Sigmoid colon (tissue), 7 donors: ENCODE measurements around the gene SPR. TPM values are rescaled to one million over a fixed set of nuclear protein-coding genes. Genes with fewer than 3 reads are reported as not detected.
A peak's percentile ranks its signal among the peaks of the same experiment; 100 is the strongest.

Source experiments
- DNase-seq: peaks from one replicate; pipeline ENCODE4 v3.0.0-alpha.2; 2019
- H3K27ac ChIP-seq, 4 donors: fragments of 200-600 bp; sonication (generic); one replicate each; pipeline ENCODE4 v1.5.1; 2016 to 2019; ENCODE audit warnings: mild to moderate bottlenecking in 1 of 4
- H3K27me3 ChIP-seq, 3 donors: fragments of 200-600 bp; sonication (generic); one replicate each; pipeline ENCODE4 v1.5.1; 2019; ENCODE audit warnings: mild to moderate bottlenecking in 1 of 3
- H3K36me3 ChIP-seq, 4 donors: fragments of 200-600 bp; sonication (generic); one replicate each; pipeline ENCODE4 v1.5.1; 2016 to 2019
- H3K4me1 ChIP-seq, 4 donors: fragments of 200-600 bp; sonication (generic); one replicate each; pipeline ENCODE4 v1.5.1; 2017 to 2019
- H3K4me3 ChIP-seq, 4 donors: fragments of 200-600 bp; sonication (generic); one replicate each; pipeline ENCODE4 v1.5.1; 2017 to 2019; ENCODE audit warnings: mild to moderate bottlenecking in 2 of 4, moderate library complexity in 1 of 4
- H3K9me3 ChIP-seq, 4 donors: fragments of 200-600 bp in 3 of 4; sonication (generic) in 3 of 4; one replicate each; pipeline versions ENCODE4 v1.5.1 to v1.6.1; 2013 to 2019
- CTCF ChIP-seq, 4 experiments: fragments of 450-650 bp in 3 of 4; fragments of 200-600 bp in 1 of 4; IDR thresholded peaks; one replicate each; pipeline ENCODE4 v1.5.1; 2016 to 2019; ENCODE audit warnings: antibody characterized with exemption in 4 of 4, mild to moderate bottlenecking in 3 of 4, moderate library complexity in 2 of 4
- EP300 ChIP-seq, 4 donors: sonication (generic); formaldehyde crosslinking; IDR thresholded peaks; one replicate each; pipeline ENCODE4 v1.6.1; 2017; ENCODE audit warnings: antibody characterized with exemption in 4 of 4
- POLR2A ChIP-seq, 2 donors: fragments of 450-650 bp; IDR thresholded peaks; one replicate each; pipeline ENCODE4 v1.6.1; 2016; ENCODE audit warnings: antibody characterized with exemption in 2 of 2, mild to moderate bottlenecking in 2 of 2, moderate library complexity in 2 of 2
- POLR2AphosphoS5 ChIP-seq, 4 donors: sonication (generic); formaldehyde crosslinking; IDR thresholded peaks; one replicate each; pipeline ENCODE4 v1.6.1; 2017; ENCODE audit warnings: antibody characterized with exemption in 4 of 4
- WGBS, 2 donors: extraction: QIAGEN DNeasy Blood & Tissue Kit; methylation state at CpG; one replicate each; pipeline ENCODE4 v1.1.7; 2013; 5-methylcytosine and 5-hydroxymethylcytosine counted together
- intact Hi-C: fragments of 100-400 bp; cut with DNase I; formaldehyde crosslinking; loops from one replicate; pipeline ENCODE4 v1.15.1; 2023
- polyA plus RNA-seq, 3 donors: library from polyadenylated mRNA; stranded (reverse); fragments of 200-250 nt; gene quantifications; one replicate each; pipeline ENCODE4 v1.2.3, GENCODE V29; 2013
- total RNA-seq, 4 donors: library from RNA; depleted of rRNA; stranded (reverse); fragments of >200 nt; gene quantifications; one replicate each; pipeline ENCODE4 v1.1.0, GENCODE V29; 2016
- donor health status: healthy with polysubstance abuse.
- donor health status: Bipolar disorder and iron deficiency.
- donor health status: healthy.

Gene SPR
- total and polyA plus RNA-seq, 7 donors, result 31.0 to 69.8 (median 46.1) TPM

GRCh38 chr2:72911256-72911655, 24.0 kb downstream of the SPR start:
- Histone ChIP-seq H3K36me3 (no peaks in the 10 kb centered on the region), H3K9me3 (no peaks in the 10 kb centered on the region), H3K4me3 (no peak overlapping the region), H3K4me1 (peaks cover 0 to 17% (median 12%) of the 10 kb centered on the region in 4 donors), H3K27ac (no peak overlapping the region), H3K27me3 (peaks cover 23 to 99% (median 78%) of the 10 kb centered on the region in 3 donors)
- DNase-seq, result no peak
- WGBS, 2 donors, result 11 to 33% methylated on average over 1 of the region's 1 CpG
- intact Hi-C loops, result no loop called here
- TF ChIP-seq POLR2AphosphoS5 (IDR thresholded peaks at IDR 0.05) (no peak), CTCF (IDR thresholded peaks at IDR 0.05) (no peak), POLR2A (IDR thresholded peaks at IDR 0.05) (no peak), EP300 (IDR thresholded peaks at IDR 0.05) (no peak)

GRCh38 chr2:72913486-72914205, 26.4 kb downstream of the SPR start:
- TF ChIP-seq EP300 (IDR thresholded peaks at IDR 0.05), result no peak
- no peak for TF ChIP-seq CTCF (IDR thresholded peaks at IDR 0.05)
- no peak for TF ChIP-seq POLR2AphosphoS5 (IDR thresholded peaks at IDR 0.05)
- TF ChIP-seq POLR2A (IDR thresholded peaks at IDR 0.05), result no peak
- H3K4me1 ChIP-seq, result peaks cover 0 to 41% (median 35%) of the 10 kb centered on the region in 4 donors
- no peaks in the 10 kb centered on the region for H3K9me3 ChIP-seq
- H3K4me3 ChIP-seq, result no peak overlapping the region
- no peak overlapping the region for H3K27ac ChIP-seq
- H3K27me3 ChIP-seq, result peaks cover 47 to 100% (median 84%) of the 10 kb centered on the region in 3 donors
- peak; percentile 17 for DNase-seq
- WGBS, 2 donors, result 20 to 24% methylated on average over 7 of the region's 7 CpGs
- intact Hi-C loops, result no loop called here
- no peaks in the 10 kb centered on the region for H3K36me3 ChIP-seq

GRCh38 chr2:72914206-72914559, 27.0 kb downstream of the SPR start:
- peak; percentile 44 for DNase-seq
- Histone ChIP-seq H3K4me1 (peaks cover 0 to 44% (median 37%) of the 10 kb centered on the region in 4 donors), H3K4me3 (no peak overlapping the region), H3K9me3 (no peaks in the 10 kb centered on the region), H3K27ac (no peak overlapping the region), H3K36me3 (no peaks in the 10 kb centered on the region), H3K27me3 (peaks cover 52 to 100% (median 90%) of the 10 kb centered on the region in 3 donors)
- WGBS, 2 donors, result 6 to 11% methylated on average over 7 of the region's 7 CpGs
- TF ChIP-seq POLR2A (IDR thresholded peaks at IDR 0.05) (no peak), EP300 (IDR thresholded peaks at IDR 0.05) (no peak), CTCF (IDR thresholded peaks at IDR 0.05) (no peak), POLR2AphosphoS5 (IDR thresholded peaks at IDR 0.05) (no peak)
- intact Hi-C loops, result no loop called here

- peak; percentile 51 for DNase-seq
- Histone ChIP-seq H3K9me3 (no peaks in the 10 kb centered on the region), H3K4me3 (no peak overlapping the region), H3K27ac (no peak overlapping the region), H3K27me3 (peaks cover 58 to 100% (median 91%) of the 10 kb centered on the region in 3 donors), H3K36me3 (no peaks in the 10 kb centered on the region), H3K4me1 (peaks cover 0 to 44% (median 37%) of the 10 kb centered on the region in 4 donors)
- intact Hi-C loops, result no loop called here
- TF ChIP-seq POLR2A (IDR thresholded peaks at IDR 0.05), result no peak
- 3% methylated on average over 17 of the region's 17 CpGs for WGBS, 2 donors
Observed at GRCh38 chr2:72914589-72915319, 27.5 kb downstream of the SPR start.

- peaks cover 64 to 100% (median 91%) of the 10 kb centered on the region in 3 donors for H3K27me3 ChIP-seq
- 3 to 5% methylated on average over 26 of the region's 26 CpGs for WGBS, 2 donors
- no peak overlapping the region for H3K27ac ChIP-seq
- H3K4me1 ChIP-seq, result peaks cover 2 to 51% (median 44%) of the 10 kb centered on the region in 4 donors
- H3K36me3 ChIP-seq, result no peaks in the 10 kb centered on the region
- TF ChIP-seq EP300 (IDR thresholded peaks at IDR 0.05) (no peak), POLR2AphosphoS5 (IDR thresholded peaks at IDR 0.05) (no peak), POLR2A (IDR thresholded peaks at IDR 0.05) (no peak), CTCF (IDR thresholded peaks at IDR 0.05) (no peak)
- intact Hi-C loops, result no loop called here
- DNase-seq, result peak; percentile 50
- peak overlapping the region in 3 of 4 donors; percentile 28 to 44 (median 41) for H3K4me3 ChIP-seq
- H3K9me3 ChIP-seq, result no peaks in the 10 kb centered on the region
Observed at GRCh38 chr2:72915320-72915906, 28.2 kb downstream of the SPR start.
